HS-5 (cell line): ENCODE measurements around the gene SUN1.
"Not testable (repeated sequence)": the region's sequence is repeated elsewhere in the genome, so short reads cannot be mapped to it uniquely, and the experiment has no call there.

Source experiments
- DNase-seq: peaks from one replicate; pipeline ENCODE4 v3.0.0-alpha.2; 2012; ENCODE audit warnings: low read depth

Gene SUN1, protein sequence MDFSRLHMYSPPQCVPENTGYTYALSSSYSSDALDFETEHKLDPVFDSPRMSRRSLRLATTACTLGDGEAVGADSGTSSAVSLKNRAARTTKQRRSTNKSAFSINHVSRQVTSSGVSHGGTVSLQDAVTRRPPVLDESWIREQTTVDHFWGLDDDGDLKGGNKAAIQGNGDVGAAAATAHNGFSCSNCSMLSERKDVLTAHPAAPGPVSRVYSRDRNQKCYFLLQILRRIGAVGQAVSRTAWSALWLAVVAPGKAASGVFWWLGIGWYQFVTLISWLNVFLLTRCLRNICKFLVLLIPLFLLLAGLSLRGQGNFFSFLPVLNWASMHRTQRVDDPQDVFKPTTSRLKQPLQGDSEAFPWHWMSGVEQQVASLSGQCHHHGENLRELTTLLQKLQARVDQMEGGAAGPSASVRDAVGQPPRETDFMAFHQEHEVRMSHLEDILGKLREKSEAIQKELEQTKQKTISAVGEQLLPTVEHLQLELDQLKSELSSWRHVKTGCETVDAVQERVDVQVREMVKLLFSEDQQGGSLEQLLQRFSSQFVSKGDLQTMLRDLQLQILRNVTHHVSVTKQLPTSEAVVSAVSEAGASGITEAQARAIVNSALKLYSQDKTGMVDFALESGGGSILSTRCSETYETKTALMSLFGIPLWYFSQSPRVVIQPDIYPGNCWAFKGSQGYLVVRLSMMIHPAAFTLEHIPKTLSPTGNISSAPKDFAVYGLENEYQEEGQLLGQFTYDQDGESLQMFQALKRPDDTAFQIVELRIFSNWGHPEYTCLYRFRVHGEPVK

GRCh38 chr7:832167-832967 lies at the start of gene SUN1:
SUN1 (plus strand) TSS chr7:832476; CDS start chr7:832525, 49 bp downstream.
- DNase-seq = peak; percentile 67

GRCh38 chr7:782718-783449 lies 49.4 kb upstream of the SUN1 start:
- no peak for DNase-seq

DNA sequence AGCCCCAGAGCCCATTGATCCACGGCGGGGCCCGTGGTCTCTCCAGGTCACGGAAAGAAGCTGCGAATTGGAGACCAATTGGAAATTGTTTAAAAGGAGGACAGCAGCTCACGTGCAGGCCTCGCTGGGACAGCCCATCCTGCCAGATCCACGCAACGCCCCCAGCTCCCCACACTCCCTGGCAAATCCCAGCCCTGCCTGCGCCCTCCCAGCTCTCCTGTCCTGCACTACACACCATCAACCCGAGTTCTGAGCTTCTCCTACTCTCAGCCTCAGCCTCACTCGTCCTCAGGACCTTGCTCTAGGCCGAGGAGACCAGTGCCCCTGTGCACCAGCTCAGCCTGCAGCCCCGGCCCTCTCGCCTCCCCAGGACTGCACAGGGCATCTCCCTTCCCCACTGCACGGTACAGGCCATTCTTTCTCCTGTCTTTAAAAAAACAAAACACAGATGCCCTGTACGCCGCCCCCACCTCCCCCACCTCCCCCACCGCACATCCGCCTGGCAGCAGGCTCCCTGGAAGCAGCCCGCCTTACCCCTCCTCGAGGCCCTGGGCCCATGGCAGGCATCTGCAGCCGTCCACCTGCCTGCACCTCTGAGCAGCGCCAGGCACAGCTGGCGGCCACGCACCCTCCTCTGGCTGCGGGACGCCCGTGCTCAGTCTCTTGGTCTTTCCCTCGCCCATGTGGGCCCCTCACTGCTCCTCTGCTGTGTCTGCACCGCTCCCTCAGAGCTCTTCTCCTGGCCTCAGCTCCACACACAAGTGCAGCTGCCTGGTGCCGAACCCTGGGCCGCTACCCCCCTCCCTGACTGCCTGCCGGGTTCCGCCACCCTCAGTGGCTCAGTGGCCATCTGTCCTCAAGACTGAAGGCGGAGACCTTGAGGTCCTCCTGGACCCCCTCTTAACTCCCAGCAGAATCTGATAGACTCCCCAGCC lies 48.5 kb upstream of the SUN1 start:
- no peak for DNase-seq

DNA sequence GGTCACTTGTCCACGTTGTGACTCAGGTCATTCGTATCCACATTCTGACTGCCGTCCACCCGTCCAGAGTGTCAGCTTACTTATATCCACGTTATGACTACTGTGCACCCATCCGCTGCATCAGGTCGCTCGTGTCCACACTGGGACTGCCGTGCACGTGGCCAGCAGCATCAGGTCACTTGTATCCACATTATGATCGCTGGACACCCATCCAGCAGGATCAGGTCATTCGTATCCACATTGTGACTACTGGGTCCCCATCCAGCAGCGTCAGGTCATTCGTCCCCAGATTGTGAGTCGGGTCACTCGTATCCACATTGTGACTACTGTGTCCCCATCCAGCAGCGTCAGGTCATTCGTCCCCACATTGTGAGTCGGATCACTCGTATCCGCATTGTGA lies 47.3 kb upstream of the SUN1 start:
- no peak for DNase-seq

- no peak for DNase-seq
These were observed 46.9 kb upstream of the SUN1 start for GRCh38 chr7:785416-785815.

GRCh38 chr7:786472-787255 lies 45.6 kb upstream of the SUN1 start:
- DNase-seq = peak; percentile 24

DNA sequence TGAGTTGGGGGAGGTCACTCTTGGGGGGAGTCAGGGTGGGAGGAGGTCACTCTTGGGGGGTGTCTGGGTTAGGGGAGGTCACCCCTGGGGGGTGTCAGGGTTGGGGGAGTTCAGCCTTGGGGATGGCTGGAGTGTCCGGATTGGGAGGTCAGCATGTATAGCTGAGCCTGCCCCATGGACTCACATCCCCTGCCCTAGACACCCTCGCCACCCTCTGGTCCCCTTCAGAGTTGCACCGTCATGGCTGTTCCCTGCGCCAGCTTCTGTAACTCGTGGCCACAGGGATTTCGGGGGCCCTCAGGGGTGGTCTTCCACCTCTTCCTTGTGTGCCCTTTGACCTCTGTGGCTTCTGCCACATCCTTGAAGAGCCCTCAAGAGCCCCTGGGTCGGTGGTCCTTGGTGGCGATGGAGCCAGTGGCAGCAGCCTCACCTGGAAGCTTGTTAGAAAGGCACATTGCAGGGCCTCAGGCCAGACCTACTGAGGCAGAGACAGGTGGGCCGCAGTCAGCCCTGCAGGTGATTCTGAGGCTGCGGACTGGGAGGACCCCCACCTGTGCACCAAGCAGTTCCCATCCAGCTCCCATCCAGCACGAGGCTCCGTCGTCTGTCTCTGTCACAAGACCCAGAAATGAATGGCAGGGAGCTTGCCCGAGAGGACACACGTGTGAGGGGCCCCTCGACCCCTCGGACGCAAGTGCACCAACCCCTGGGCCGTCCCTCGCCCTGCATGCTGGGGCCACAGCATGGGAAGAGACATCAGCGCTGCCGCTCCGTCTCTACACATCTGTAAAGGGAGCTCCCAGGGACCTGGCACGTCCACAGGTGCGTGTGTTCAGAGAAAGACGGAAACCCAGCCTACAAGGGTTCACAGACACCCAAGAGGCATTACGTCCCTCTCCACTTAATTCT lies 44.7 kb upstream of the SUN1 start:
- no peak for DNase-seq

DNA sequence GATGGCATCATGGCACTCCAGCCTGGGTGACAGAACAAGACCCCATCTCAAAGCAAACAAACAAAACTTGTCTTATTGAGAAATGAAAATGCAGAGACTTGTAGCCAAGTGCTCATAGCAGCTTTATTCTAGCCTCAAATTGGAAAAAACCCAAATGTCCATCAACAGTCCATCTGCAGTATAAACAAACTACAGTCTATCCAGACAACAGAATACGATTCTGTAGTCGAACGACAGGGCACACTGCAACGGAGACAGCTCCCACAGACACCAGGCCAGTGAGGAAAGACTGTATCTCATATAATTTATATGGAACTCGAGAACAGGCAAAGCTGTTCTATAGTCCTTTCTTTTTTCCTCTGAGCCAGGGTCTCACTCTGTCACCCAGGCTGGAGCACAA lies 40.8 kb upstream of the SUN1 start:
- no peak for DNase-seq

- no peak for DNase-seq
These were observed 38.1 kb upstream of the SUN1 start for GRCh38 chr7:794207-794606.

DNA sequence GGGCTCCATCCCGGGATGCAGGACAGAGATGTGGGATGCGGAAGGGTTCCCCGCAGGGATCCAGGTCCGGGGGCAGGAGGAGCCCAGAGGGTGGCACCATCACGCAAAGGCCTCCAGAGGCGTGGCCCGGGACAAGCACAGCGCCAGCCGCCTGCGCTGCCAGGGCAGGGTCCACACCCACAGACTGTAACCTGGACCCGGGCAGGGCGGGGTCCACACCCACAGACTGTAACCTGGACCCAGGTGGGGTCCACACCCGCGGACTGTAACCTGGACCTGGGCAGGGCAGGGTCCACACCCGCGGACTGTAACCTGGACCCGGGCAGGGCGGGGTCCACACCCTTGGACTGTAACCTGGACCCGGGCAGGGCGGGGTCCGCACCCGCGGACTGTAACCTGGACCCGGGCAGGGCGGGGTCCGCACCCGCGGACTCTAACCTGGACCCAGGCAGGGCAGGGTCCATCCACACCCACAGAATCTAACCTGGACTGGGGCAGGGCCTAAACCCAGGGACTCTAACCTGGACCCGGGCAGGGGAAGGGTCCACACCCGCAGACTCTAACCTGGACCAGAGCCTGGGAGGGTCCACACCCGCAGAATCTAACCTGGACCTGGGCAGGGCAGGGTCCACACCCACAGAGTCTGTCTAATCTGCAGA lies 37.5 kb upstream of the SUN1 start:
- no peak for DNase-seq

- DNase-seq = not testable (repeated sequence)
These were observed 35.7 kb upstream of the SUN1 start for GRCh38 chr7:796434-797169.

DNA sequence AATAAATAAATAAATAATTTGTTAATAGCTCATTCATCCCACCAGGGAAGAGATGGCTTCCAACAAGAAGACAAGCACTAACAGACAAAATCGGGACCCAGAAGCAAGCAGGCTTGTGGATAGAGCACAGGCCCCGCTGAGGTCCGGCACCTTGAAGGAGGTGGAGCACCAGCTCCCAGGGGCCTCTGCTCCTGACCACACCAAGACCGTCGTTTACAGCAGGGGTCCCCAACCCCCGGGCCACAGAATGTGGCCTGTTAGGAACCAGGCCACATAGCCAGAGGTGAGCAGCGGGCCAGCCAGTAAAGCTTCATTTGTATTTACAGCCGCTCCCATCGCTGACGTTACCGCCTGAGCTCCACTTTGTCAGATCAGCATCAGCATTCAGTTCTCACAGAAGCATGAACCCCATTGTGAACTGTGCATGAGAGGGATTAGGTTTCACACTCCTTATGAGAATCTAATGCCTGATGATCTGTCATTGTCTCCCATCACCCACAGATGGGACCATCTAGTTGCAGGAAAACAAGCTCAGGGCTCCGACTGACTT lies 33.3 kb upstream of the SUN1 start:
- no peak for DNase-seq

GRCh38 chr7:800692-801091 lies 31.6 kb upstream of the SUN1 start:
- no peak for DNase-seq

DNA sequence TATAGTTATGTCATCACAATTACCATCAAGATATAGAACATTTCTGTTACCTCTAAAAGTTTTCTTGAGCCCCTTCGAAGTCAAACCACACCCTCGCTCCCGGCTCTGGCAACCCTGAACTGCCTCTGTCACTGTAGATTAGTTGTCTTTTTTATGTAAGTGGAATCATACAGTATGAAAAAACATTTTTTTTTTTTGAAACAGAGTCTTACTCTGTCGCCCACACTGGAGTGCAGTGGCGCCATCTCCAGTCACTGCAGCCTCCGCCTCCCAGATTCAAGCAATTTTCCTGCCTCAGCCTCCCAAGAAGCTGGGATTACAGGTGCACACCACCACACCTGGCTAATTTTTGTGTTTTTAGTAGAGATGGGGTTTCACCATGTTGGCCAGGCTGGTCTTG lies 30.9 kb upstream of the SUN1 start:
- not testable (repeated sequence) for DNase-seq

- no peak for DNase-seq
These were observed 30.3 kb upstream of the SUN1 start for GRCh38 chr7:801940-802381.

DNA sequence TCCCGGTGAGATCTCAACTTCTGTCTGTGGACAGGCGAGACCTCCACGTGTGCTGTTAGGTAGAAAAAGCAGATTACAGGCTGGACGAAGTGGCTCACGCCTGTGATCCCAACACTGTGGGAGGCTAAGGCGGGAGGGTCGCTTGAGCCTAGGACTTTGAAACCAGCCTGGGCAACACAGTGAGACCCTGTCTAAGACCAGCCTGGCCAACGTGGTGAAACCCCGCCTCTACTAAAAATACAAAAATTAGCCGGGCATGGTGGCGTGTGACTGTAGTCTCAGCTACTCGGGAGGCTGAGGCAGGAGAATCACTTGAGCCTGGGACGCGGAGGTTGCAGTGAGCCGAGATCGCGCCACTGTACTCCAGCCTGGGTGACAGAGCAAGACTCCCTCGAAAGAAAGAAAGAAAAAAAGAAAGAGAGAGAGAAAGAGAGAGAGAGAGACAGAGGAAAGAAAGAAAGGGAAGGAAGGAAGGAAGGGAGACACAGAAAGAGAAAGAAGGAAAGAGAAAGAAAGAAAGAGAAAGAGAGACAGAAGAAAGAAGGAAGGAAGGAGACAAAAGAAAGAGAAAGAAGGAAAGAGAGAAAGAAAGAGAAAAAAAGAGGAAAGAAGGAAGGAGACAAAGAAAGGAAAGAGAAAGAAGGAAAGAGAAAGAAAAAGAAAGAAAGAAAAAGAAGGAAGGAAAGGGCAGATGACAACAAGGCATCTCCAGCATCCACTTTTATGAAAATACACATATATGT lies 29.6 kb upstream of the SUN1 start:
- no peak for DNase-seq
